ENCODE measurements around the gene RAB26.

Gene RAB26

GRCh38 chr16:2163211-2163881 lies 14.9 kb downstream of the RAB26 start:
- no peak for DNase-seq

DNA sequence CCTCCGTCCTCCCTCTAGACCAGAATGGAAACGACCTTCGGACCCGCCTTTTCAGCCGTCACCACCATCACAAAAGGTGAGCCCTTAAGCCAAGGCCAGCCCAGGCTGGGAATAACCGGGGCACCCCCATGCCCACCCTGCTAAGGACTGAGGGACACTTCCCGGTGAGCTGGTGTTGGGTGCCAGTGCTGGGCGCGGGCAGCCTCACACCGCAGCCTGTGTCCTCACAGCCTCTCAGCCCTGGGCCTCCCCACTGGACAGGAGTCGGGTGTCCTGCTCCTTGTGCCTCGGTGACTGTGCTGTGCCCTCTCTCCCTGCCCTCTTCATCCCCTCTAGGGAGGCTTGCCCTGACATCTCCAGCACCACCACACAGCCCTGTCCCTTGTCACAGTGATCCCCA lies 17.4 kb downstream of the RAB26 start:
- DNase-seq: no peak

DNA sequence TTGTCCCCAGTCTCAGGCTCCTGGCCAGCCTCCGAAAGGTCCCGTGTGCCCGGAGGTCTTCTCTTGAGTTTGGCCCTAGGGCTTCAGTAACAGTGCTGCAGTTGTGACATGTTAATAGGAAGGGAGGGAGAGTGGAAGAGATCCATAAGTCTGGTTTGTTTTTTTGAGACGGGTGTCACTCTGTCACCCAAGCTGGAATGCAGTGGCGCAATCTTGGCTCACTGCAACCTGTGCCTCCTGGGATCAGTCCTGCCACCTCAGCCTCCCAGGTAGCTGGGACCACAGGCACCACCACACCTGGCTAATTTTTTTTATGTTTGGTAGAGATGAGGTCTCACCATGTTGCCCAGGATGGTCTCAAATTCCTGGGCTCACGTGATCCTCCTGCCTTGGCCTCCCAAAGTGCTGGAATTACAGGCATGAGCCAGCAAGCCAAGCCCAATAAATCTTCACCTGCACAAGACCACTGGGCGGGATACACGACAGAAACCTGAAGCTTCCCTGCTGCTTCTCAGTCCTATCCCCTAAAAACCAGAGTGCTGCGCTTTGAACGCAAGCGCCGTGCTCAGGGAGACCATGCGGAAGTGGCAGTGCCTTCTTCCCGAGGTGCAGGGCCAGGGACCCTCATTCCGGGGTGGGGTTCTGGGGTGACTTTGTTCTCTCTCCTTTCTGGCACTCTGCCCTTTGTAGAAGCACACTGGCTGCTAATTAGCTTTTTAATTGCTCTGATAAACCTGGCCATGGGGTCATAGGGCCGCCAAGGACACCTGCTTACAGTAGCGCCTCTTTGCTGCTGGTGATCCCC lies 18.0 kb downstream of the RAB26 start:
- no peak for DNase-seq

GRCh38 chr16:2167068-2167638 lies 18.7 kb downstream of the RAB26 start:
- DNase-seq: no peak

DNA sequence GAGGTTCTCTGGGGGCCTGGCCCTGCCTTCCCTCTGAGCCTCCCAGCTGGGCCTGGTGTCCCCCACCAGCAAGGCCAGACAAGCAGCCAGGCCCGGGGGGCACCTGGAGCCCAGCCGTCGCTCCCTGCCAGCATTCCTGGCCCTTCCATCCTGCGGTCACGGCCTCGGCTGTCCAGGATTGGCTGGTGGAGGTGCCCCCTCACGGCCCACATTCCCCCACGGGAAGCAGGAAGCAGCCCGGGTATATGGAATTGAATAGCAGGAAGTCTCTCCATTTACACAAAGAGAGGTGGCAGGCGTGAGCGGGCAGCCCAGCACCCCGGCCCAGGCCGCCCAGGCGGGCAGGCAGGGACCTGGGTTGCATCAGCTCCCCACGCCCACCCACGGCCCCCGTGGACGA lies 21.7 kb downstream of the RAB26 start:
- no peak for DNase-seq

- no peak for DNase-seq
Observed at GRCh38 chr16:2170587-2171435, 22.4 kb downstream of the RAB26 start.

GRCh38 chr16:2171601-2172178 lies 23.3 kb downstream of the RAB26 start:
- DNase-seq: no peak

DNA sequence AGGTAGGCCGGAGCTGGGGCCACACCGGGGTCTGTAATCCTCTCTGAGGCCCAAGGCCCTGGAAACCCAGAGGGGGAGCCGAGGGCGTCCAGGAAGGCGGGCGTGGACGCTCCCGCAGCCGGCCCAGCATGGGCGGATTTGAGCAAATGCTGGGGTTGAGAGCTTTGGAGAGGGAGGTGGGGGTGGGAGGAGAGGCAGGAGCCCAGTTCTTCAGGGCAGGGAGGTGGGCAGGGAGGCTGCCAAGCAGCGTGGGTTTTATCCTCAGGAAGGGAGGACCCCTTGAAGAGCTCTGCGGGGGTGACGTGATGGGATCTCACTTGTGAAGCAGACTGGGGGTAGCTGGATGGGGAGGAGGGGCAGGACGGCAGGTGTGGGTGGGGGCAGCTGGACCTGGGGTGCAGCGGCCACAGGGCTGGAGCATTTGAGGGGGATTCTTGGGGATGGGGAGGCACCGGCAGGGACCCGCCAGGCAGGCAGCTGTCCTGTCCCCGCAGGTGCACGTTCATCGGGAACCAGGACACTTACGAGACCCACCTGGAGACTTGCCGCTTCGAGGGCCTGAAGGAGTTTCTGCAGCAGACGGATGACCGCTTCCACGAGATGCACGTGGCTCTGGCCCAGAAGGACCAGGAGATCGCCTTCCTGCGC lies 24.4 kb downstream of the RAB26 start:
- no peak for DNase-seq

- DNase-seq: no peak
Observed at GRCh38 chr16:2173366-2173765, 24.9 kb downstream of the RAB26 start.

- no peak for DNase-seq
Observed at GRCh38 chr16:2173916-2174315, 25.5 kb downstream of the RAB26 start.

- no peak for DNase-seq
Observed at GRCh38 chr16:2174396-2175131, 26.1 kb downstream of the RAB26 start.

DNA sequence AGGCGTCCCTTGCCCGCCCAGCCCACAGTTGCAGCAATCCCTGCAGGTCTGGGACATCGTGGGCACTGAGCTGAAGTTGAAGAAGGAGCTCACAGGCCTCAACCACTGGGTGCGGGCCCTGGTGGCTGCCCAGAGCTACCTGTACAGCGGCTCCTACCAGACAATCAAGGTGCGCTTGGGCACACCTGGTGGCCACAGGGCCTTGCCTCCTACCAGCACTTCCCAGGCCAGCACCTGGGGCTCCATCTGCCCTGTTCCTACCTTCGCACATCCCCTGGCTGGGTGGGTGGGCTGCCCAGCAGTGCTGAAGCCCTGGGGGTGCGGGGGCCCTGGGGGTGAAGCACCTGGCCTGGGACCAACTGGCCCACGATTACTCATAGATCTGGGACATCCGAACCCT lies 27.0 kb downstream of the RAB26 start:
- no peak for DNase-seq

DNA sequence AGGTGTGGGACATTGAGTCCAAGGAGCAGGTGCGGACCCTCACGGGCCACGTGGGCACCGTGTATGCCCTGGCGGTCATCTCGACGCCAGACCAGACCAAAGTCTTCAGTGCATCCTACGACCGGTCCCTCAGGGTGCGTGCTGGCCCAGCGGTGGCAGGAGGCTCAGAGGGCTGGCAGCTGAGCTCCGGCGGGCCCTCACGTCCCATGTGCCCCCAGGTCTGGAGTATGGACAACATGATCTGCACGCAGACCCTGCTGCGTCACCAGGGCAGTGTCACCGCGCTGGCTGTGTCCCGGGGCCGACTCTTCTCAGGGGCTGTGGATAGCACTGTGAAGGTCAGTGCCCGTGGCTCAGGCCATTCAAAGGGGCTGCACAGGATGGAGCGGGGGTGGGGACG lies 27.6 kb downstream of the RAB26 start:
- no peak for DNase-seq

DNA sequence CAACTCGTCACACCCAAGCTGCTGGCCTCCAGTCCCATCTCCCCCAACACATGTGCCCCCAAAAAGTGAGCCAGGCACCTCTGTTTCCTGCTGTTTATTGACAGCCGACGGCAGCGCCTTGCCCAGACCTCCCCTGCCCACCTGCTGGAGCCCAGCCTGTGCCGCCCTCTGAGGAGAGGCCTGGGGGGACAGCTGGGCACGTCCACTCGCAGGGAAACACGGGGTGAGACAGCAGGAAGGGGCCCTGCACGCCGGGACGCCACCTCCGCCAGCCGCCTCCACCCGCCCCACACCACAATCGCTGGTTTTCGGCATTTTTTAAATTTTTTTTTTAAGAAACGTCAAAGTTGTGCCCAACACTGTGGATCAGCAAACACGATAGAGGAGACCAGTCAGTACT lies 28.7 kb downstream of the RAB26 start:
- DNase-seq: no peak

DNA sequence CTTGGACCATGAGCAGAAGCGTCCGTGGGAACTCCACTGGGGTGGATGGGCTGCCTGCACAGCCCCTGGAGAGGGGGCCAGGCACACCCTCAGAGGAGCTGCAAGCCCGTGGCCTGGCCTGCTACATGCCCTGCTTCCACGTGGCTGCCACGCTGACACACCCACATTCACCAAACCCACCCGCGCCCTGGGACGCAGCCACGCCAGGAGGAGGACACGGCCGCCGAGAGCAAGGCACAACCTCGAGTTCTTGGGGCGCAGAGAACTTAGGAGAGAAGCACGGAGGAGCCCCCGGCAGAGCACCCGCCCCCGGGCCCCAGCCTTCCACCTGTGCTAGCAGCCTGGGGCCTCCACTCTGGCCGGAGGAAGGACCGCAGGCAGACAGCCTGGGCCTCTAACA lies 29.1 kb downstream of the RAB26 start:
- DNase-seq: no peak

- no peak for DNase-seq
Observed at GRCh38 chr16:2178321-2179106, 30.1 kb downstream of the RAB26 start.

DNA sequence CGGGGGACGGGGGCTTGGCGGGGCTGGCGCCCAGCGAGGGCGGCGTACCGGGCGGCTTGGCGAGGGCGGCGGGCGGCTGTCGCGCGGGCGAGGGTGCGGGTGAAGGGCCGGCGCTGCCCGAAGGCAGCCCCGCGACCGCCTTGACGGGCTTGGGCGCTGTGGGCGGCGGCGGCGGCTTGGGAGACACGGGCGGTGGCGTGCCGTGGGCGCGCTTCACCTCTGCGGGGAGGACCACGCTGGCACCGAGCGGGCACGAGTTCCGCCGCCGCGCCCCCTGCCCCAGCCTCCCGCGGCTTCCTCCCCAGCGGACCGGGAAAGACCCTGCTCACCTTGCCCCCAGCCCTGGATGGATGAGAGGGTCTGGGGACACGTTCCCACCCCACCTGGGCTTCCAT lies 30.7 kb downstream of the RAB26 start:
- no peak for DNase-seq

GRCh38 chr16:2179576-2179975 lies 31.2 kb downstream of the RAB26 start:
- DNase-seq: no peak

- DNase-seq: no peak
Observed at GRCh38 chr16:2180461-2180860, 32.0 kb downstream of the RAB26 start.

- no peak for DNase-seq
Observed at GRCh38 chr16:2180962-2181923, 32.8 kb downstream of the RAB26 start.
